Activated CD4-positive, alpha-beta T cell treated with anti-CD3 and anti-CD28 coated beads, Interleukin-2, amount 10 ng/mL, durations not matched to agents 24 days and 14 days (primary cell): ENCODE data around the gene DEPDC5. TPM values are rescaled to one million over a fixed set of nuclear protein-coding genes. Genes with fewer than 3 reads are reported as not detected.
A peak's percentile ranks its signal among the peaks of the same experiment; 100 is the strongest.
"Not testable (repeated sequence)": the region's sequence is repeated elsewhere in the genome, so short reads cannot be mapped to it uniquely, and the experiment has no call there.

Source experiments
- DNase-seq: peaks from one replicate; pipeline ENCODE4 v3.0.0; 2022
- H3K27ac Mint-ChIP-seq: one replicate; pipeline ENCODE4 v1.8.0; 2022; ENCODE audit warnings: mild to moderate bottlenecking, mixed read lengths
- H3K27me3 Mint-ChIP-seq: one replicate; pipeline ENCODE4 v1.8.0; 2022; ENCODE audit warnings: mixed read lengths
- H3K36me3 Mint-ChIP-seq: one replicate; pipeline ENCODE4 v1.8.0; 2022; ENCODE audit warnings: low read depth, mild to moderate bottlenecking, mixed read lengths
- H3K4me1 Mint-ChIP-seq: one replicate; pipeline ENCODE4 v1.8.0; 2021; ENCODE audit warnings: mixed read lengths
- H3K4me3 Mint-ChIP-seq: one replicate; pipeline ENCODE4 v1.8.0; 2022; ENCODE audit warnings: mild to moderate bottlenecking, moderate library complexity, mixed read lengths
- H3K9me3 Mint-ChIP-seq: one replicate; pipeline ENCODE4 v1.8.0; 2021; ENCODE audit warnings: mixed read lengths
- intact Hi-C: fragments of 100-400 bp; cut with micrococcal nuclease; formaldehyde crosslinking; loops from one replicate; pipeline ENCODE4 v1.15.1; 2023
- total RNA-seq: library from RNA; stranded (reverse); gene quantifications from 2 replicates; pipeline ENCODE4 v1.2.3, GENCODE V29; 2022

Gene DEPDC5
- total RNA-seq: 37.9 and 40.6 TPM in 2 replicates

DNA sequence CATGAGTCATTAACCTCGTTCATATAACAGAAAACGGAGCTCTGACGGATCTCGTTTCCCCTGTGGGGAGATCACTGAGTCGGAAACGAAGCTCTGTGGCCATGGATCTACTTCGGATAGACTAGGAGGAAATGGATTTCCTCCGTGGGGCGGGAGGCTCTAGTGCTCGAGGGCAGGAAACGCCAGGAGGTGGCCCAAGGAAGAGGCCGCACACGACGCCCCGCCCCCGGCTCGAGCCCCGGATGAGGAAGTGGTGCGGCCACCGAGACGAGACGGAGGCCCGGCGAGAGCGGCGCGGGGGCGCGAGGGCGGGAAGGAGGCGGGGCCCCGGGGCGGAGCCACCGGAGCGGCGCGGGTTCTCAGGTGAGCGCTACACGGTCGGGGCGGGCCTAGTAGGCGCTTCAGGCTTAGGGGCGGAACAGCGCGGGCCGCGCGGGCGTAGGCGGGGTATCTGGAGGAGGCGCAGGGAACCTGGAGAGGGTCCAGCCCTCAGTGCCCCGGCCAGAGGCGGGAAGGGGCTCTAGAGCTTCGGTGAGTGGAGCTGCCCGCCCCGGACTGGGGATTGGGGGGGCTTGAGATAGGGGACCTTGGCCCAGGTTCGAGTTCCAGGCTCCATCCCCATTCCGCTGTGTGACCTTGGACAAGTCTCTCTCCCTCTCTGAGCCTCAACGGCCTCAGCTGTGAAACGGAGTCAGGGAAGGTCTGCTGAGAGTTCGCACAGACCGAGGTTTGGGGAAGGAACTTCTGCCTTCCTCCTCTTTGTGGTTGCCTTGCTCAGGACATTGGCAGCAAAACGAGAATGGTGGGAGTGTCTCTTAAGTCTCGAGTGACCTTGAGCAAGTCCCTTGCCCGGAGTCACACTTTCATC is at the start of gene DEPDC5:
Gene DEPDC5, plus strand, starts transcription at position 386 of the 868 bp plus-strand sequence. CDS start 903 bp downstream, outside the sequence.
- H3K36me3 Mint-ChIP-seq: peaks cover 10% of the 10 kb centered on the region
- H3K27me3 Mint-ChIP-seq: peaks cover 2% of the 10 kb centered on the region
- peak within 1 kb of the TSS; percentile 95 for H3K4me3 Mint-ChIP-seq
- peak within 1 kb of the TSS; percentile 98 for H3K27ac Mint-ChIP-seq
- intact Hi-C loops: loop anchor here (1.0 to 5.0 kb wide), 4 partner anchors 75 to 718 kb away; partner anchors contain the start of genes FBXO7, PISD and SMTN
- peaks cover 40% of the 10 kb centered on the region for H3K4me1 Mint-ChIP-seq
- DNase-seq: peak; percentile 100
- H3K9me3 Mint-ChIP-seq: no peaks in the 10 kb centered on the region

DNA sequence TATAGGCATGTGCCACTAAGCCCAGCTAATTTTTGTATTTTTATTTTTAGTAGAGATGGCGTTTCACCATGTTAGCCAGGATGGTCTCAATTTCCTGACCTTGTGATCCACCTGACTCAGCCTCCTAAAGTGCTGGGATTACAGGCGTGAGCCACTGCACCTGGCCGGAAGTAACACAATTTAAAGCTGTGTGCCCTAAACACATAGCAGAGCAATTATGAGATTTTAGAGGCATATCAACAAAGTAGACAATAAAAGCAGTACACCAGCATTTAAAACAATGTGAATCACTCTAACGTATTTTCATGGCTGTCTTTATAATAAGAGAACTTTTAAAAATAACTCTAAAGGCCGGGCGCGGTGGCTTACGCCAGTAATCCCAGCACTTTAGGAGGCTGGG is 46.3 kb upstream of the DEPDC5 start:
- Mint-ChIP-seq H3K27ac (no peak overlapping the region), H3K36me3 (peaks cover 39% of the 10 kb centered on the region), H3K4me3 (no peak overlapping the region), H3K9me3 (no peaks in the 10 kb centered on the region), H3K27me3 (no peaks in the 10 kb centered on the region), H3K4me1 (peaks cover 3% of the 10 kb centered on the region)
- no peak for DNase-seq
- intact Hi-C loops: no loop called here

DNA sequence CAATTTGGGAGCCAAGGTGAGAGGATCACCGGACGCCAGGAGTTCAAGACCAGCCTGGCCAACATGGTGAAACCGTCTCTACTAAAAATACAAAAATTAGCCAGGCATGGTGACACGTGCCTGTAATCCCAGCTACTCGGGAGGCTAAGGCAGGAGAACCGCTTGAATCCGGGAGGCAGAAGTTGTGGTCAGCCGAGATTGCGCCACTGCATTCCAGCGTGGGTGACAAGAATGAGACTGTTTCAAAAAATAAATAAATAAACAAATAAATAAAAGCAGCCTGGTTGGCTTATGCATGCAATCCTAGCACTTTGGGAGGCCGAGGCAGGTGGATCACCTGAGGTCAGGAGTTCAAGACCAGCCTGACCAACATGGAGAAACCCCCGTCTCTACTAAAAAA is 42.6 kb upstream of the DEPDC5 start:
- H3K4me3 Mint-ChIP-seq, H3K27me3 Mint-ChIP-seq, H3K4me1 Mint-ChIP-seq, DNase-seq, H3K9me3 Mint-ChIP-seq, intact Hi-C loops, H3K27ac Mint-ChIP-seq: not testable (repeated sequence)
- H3K36me3 Mint-ChIP-seq: peaks cover 50% of the 10 kb centered on the region

- H3K4me1 Mint-ChIP-seq: no peaks in the 10 kb centered on the region
- H3K4me3 Mint-ChIP-seq: no peak overlapping the region
- H3K36me3 Mint-ChIP-seq: peaks cover 66% of the 10 kb centered on the region
- intact Hi-C loops: no loop called here
- no peaks in the 10 kb centered on the region for H3K27me3 Mint-ChIP-seq
- H3K27ac Mint-ChIP-seq: no peak overlapping the region
- no peaks in the 10 kb centered on the region for H3K9me3 Mint-ChIP-seq
- no peak for DNase-seq
These were observed 38.6 kb upstream of the DEPDC5 start for GRCh38 chr22:31715147-31715778.

GRCh38 chr22:31719850-31720471 is 33.9 kb upstream of the DEPDC5 start:
- Mint-ChIP-seq H3K4me3 (no peak overlapping the region), H3K9me3 (no peaks in the 10 kb centered on the region), H3K4me1 (no peaks in the 10 kb centered on the region), H3K36me3 (peaks cover 57% of the 10 kb centered on the region), H3K27ac (no peak overlapping the region), H3K27me3 (no peaks in the 10 kb centered on the region)
- no peak for DNase-seq
- intact Hi-C loops: no loop called here

DNA sequence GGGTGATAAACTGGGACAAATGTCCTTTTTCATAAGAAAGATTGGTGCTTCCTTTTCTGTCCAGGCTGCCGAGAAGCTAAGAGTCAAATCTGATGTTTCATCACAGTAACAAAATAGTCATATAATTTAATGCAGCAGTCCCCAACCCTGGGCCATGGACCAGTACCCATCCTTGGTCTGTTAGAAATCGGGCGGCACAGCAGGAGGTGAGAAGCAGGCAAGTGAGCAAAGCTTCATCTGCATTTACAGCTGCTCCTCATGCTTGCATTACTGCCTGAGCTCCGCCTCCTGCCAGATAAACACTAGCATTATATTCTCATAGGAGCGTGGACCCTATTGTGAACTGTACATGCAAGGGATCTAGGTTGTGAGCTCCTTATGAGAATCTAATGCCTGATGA is 30.1 kb upstream of the DEPDC5 start:
- Mint-ChIP-seq H3K27me3 (no peaks in the 10 kb centered on the region), H3K4me3 (no peak overlapping the region), H3K9me3 (no peaks in the 10 kb centered on the region), H3K27ac (no peak overlapping the region), H3K4me1 (peaks cover 2% of the 10 kb centered on the region), H3K36me3 (peaks cover 40% of the 10 kb centered on the region)
- no peak for DNase-seq
- intact Hi-C loops: no loop called here

- Mint-ChIP-seq H3K27me3 (no peaks in the 10 kb centered on the region), H3K4me1 (peaks cover 2% of the 10 kb centered on the region), H3K4me3 (no peak overlapping the region), H3K9me3 (no peaks in the 10 kb centered on the region), H3K27ac (no peak overlapping the region), H3K36me3 (peaks cover 29% of the 10 kb centered on the region)
- intact Hi-C loops: no loop called here
- DNase-seq: no peak
These were observed 27.1 kb upstream of the DEPDC5 start for GRCh38 chr22:31726692-31727091.

GRCh38 chr22:31728857-31729256 is 25.0 kb upstream of the DEPDC5 start:
- H3K4me1 Mint-ChIP-seq: peaks cover 10% of the 10 kb centered on the region
- no peaks in the 10 kb centered on the region for H3K27me3 Mint-ChIP-seq
- no peaks in the 10 kb centered on the region for H3K9me3 Mint-ChIP-seq
- no peak overlapping the region for H3K27ac Mint-ChIP-seq
- peaks cover 29% of the 10 kb centered on the region for H3K36me3 Mint-ChIP-seq
- no peak overlapping the region for H3K4me3 Mint-ChIP-seq
- DNase-seq: no peak
- intact Hi-C loops: no loop called here

DNA sequence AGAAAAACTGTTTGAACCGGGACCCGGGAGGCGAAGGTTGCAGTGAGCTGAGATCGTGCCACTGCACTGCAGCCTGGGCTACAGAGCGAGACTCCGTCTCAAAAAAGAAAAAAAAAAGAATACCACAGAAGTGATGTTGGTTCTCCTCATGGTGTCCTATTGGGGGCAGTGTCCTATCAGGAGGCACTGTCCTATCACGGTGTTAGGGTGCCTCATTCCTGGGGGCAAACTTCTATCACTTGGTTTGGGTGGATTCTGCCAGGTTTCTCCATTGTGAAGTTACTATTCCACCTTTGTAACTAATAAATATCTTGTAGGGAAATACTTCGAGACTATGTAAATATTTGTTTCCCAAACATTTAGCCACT is 23.5 kb upstream of the DEPDC5 start:
- intact Hi-C loops: no loop called here
- H3K4me3 Mint-ChIP-seq: no peak overlapping the region
- H3K9me3 Mint-ChIP-seq: no peaks in the 10 kb centered on the region
- no peak overlapping the region for H3K27ac Mint-ChIP-seq
- peaks cover 14% of the 10 kb centered on the region for H3K4me1 Mint-ChIP-seq
- no peaks in the 10 kb centered on the region for H3K27me3 Mint-ChIP-seq
- DNase-seq: no peak
- peaks cover 30% of the 10 kb centered on the region for H3K36me3 Mint-ChIP-seq

- H3K9me3 Mint-ChIP-seq: no peaks in the 10 kb centered on the region
- peaks cover 34% of the 10 kb centered on the region for H3K36me3 Mint-ChIP-seq
- H3K27ac Mint-ChIP-seq: no peak overlapping the region
- DNase-seq: no peak
- intact Hi-C loops: no loop called here
- no peaks in the 10 kb centered on the region for H3K27me3 Mint-ChIP-seq
- no peak overlapping the region for H3K4me3 Mint-ChIP-seq
- peaks cover 14% of the 10 kb centered on the region for H3K4me1 Mint-ChIP-seq
These were observed 21.6 kb upstream of the DEPDC5 start for GRCh38 chr22:31732089-31732829.

GRCh38 chr22:31733580-31734079 is 20.2 kb upstream of the DEPDC5 start:
- H3K9me3 Mint-ChIP-seq: no peaks in the 10 kb centered on the region
- intact Hi-C loops: no loop called here
- peak overlapping the region; percentile 9 for H3K27ac Mint-ChIP-seq
- H3K4me1 Mint-ChIP-seq: peaks cover 24% of the 10 kb centered on the region
- H3K36me3 Mint-ChIP-seq: peaks cover 45% of the 10 kb centered on the region
- H3K4me3 Mint-ChIP-seq: no peak overlapping the region
- DNase-seq: no peak
- H3K27me3 Mint-ChIP-seq: no peaks in the 10 kb centered on the region

DNA sequence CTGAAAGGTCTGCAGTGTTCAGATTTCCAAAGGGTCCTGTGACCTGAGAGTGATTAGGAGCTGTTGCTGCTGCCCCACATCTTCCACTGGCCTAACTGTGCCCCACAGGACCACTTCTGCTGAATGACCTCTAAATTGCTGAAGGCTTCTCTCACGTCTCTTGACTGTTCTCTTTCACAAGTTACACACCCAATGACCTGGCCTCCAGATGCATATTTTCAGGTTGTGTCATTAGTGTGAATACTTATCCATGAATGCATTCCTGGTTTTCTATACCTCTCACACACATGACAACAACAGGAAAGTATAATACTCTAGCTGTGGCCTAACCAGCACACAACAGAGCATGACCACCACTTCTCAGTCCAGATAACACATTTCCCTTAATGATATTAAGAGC is 19.3 kb upstream of the DEPDC5 start:
- no peak overlapping the region for H3K4me3 Mint-ChIP-seq
- no peak for DNase-seq
- no peak overlapping the region for H3K27ac Mint-ChIP-seq
- no peaks in the 10 kb centered on the region for H3K9me3 Mint-ChIP-seq
- H3K4me1 Mint-ChIP-seq: peaks cover 27% of the 10 kb centered on the region
- no peaks in the 10 kb centered on the region for H3K27me3 Mint-ChIP-seq
- peaks cover 53% of the 10 kb centered on the region for H3K36me3 Mint-ChIP-seq
- intact Hi-C loops: no loop called here

DNA sequence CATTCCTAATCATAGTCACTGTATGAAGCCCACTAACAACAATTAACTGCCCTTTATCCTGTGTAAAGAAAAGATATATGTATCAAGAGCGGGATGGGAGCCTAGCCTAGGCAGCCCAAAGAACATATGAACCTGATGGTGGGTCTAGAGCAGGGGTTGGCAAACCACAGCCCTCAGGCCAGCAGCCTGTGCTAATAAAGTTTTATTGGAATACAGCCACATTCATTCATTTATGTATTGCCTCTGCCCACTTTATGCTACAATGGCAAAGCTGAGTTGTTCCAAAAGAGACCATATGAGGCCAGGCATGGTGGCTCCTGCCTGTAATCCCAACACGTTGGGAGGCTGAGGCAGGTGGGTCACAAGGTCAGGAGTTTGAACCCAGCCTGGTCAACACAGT is 17.4 kb upstream of the DEPDC5 start:
- H3K27ac Mint-ChIP-seq: no peak overlapping the region
- H3K36me3 Mint-ChIP-seq: peaks cover 57% of the 10 kb centered on the region
- H3K9me3 Mint-ChIP-seq: no peaks in the 10 kb centered on the region

More for the DNA sequence above, 17.4 kb upstream of the DEPDC5 start:
- Mint-ChIP-seq H3K4me1 (peaks cover 29% of the 10 kb centered on the region), H3K27me3 (no peaks in the 10 kb centered on the region), H3K4me3 (no peak overlapping the region)
- DNase-seq: no peak
- intact Hi-C loops: no loop called here
